Small intestine (tissue), 7 donors: ENCODE measurements around the gene DCAF8. TPM values are rescaled to one million over a fixed set of nuclear protein-coding genes. Genes with fewer than 3 reads are reported as not detected.

Source experiments
- DNase-seq, 2 donors: peaks; one replicate each; pipeline versions ENCODE4 v3.0.0 to v3.0.0-alpha.2; 2013
- FAIRE-seq: peaks from 2 replicates; lab custom pipeline; 2012; peaks lifted over from hg19 to GRCh38; lab: Jason Lieb, UNC
- H3K27ac ChIP-seq, 3 donors: one replicate each; pipeline ENCODE4 v1.5.1; 2013; ENCODE audit warnings: low read length in 2 of 3, mild to moderate bottlenecking in 2 of 3, control low read depth in 1 of 3, inconsistent platforms in 1 of 3, low read depth in 1 of 3, moderate library complexity in 1 of 3
- H3K27me3 ChIP-seq, 3 donors: one replicate each; pipeline ENCODE4 v1.6.1; 2013; ENCODE audit warnings: low read length in 3 of 3, inconsistent platforms in 1 of 3; ENCODE audit not compliant: control insufficient read depth in 3 of 3, insufficient read depth in 3 of 3
- H3K36me3 ChIP-seq, 3 donors: one replicate each; pipeline ENCODE4 v1.6.1; 2013; ENCODE audit warnings: low read length in 3 of 3, inconsistent platforms in 1 of 3, low read depth in 1 of 3, mild to moderate bottlenecking in 1 of 3, moderate library complexity in 1 of 3; ENCODE audit not compliant: control insufficient read depth in 3 of 3, insufficient read depth in 2 of 3
- H3K4me1 ChIP-seq, 3 donors: one replicate each; pipeline ENCODE4 v1.6.1; 2013; ENCODE audit warnings: low read length in 2 of 3, inconsistent platforms in 1 of 3, low read depth in 1 of 3, mild to moderate bottlenecking in 1 of 3, moderate library complexity in 1 of 3; ENCODE audit not compliant: control insufficient read depth in 3 of 3, insufficient read depth in 2 of 3
- H3K4me3 ChIP-seq, 3 donors: one replicate each; pipeline ENCODE4 v1.5.1; 2013; ENCODE audit warnings: low read length in 3 of 3, control low read depth in 1 of 3, inconsistent platforms in 1 of 3, low read depth in 1 of 3, mild to moderate bottlenecking in 1 of 3, moderate library complexity in 1 of 3
- H3K9me3 ChIP-seq, 2 donors: one replicate each; pipeline ENCODE4 v1.6.1; 2013; ENCODE audit warnings: low read depth in 1 of 2, low read length in 1 of 2; ENCODE audit not compliant: control insufficient read depth in 2 of 2, insufficient read depth in 1 of 2
- WGBS, 3 donors: extraction: QIAGEN DNeasy Blood & Tissue Kit; methylation state at CpG; one replicate each; pipeline ENCODE4 v1.1.7; 2013; 5-methylcytosine and 5-hydroxymethylcytosine counted together
- polyA plus RNA-seq, 4 donors: library from polyadenylated mRNA; stranded (reverse) in 3 of 4; unstranded in 1 of 4; fragments of 200-250 nt in 3 of 4; fragments of 120-200 nt in 1 of 4; gene quantifications; one replicate each; pipeline versions ENCODE4 v1.2.1 to v1.2.3, GENCODE V29; 2013
- donor health status: healthy with polysubstance abuse.
- donor health status: control.
- donor health status: control.
- donor health status: Bipolar disorder and iron deficiency.
- donor health status: healthy.

Gene DCAF8
- polyA plus RNA-seq, 4 donors = 43.5 to 145 (median 59.1) TPM

DNA sequence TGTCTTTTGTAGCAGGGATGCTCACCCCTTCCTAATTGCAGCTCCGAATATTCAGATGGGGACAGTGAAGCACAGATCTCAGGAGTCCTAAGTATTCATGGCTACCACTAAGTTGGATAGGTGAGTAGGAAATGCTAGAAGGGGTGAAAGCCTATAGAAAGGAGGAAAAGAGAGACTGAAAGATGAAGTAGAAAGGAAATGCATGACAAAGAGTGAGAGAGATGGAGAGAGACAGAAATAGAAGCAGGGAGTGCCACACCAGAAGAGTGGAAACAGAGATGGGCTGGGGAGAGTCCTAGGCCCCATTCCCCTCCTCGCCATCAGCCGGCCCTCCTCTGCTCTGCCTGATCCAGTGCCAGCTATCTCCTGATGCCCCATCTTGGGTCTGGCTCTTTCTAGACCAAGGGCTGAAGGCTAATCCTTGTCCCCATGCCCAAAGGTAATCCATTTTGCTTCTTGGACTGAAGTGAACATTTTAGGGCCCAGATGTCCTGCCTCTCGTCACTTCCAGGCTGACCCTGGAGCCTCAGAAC, 55.2 kb downstream of the DCAF8 start:
- H3K27ac ChIP-seq = no peak overlapping the region
- no peak overlapping the region for H3K4me3 ChIP-seq

DNA sequence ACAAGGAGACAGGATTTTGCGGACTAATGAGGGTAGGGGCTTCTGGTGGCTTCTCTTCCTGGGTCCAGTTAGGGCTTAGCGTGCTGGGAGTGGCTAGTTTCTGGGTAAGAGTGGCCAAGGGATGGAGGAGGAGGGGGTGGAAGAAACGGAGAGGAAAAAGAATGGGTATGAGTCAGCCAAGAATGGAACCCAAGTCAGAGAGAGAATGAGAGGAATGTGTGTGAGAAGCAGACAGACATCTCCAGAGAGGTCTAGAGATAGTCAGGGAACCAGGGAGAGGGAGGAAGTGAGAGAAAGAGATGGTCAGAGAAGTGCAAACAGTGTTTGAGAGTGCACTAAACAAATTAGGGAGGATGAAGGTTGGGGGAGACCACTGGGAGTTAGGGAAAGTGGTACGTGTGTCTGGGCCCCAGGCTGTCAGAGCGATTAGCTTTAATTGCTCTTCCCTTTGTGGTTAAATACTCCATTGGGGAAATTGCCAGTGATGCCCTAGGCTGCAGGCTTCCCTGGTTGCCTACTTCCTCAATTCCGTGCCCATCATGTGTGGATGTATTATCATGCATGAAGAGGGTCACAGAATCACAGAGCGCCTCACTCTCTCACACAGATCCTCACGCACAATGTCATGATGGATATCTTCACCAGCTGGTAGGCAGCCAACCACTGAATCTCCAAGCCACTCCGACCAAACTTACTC, 55.8 kb downstream of the DCAF8 start:
- no peaks in the 10 kb centered on the region for H3K27me3 ChIP-seq
- H3K4me3 ChIP-seq = peak overlapping the region in 1 of 3 donors; percentile 82
- no peak for DNase-seq
- 60 to 76% (median 73%) methylated on average over 9 of the region's 9 CpGs for WGBS, 3 donors
- peak overlapping the region in 1 of 3 donors; percentile 83 for H3K27ac ChIP-seq
- no peak for FAIRE-seq
- H3K9me3 ChIP-seq = no peaks in the 10 kb centered on the region
- H3K36me3 ChIP-seq = peaks cover 0 to 41% (median 0%) of the 10 kb centered on the region in 3 donors
- H3K4me1 ChIP-seq = peaks cover 0 to 4% (median 0%) of the 10 kb centered on the region in 3 donors

More for the DNA sequence above, 55.2 kb downstream of the DCAF8 start:
- no peak for FAIRE-seq
- no peak for DNase-seq
- 86 to 95% (median 92%) methylated on average over 4 of the region's 4 CpGs for WGBS, 3 donors
- no peaks in the 10 kb centered on the region for H3K27me3 ChIP-seq
- H3K9me3 ChIP-seq = no peaks in the 10 kb centered on the region
- H3K4me1 ChIP-seq = peaks cover 0 to 4% (median 0%) of the 10 kb centered on the region in 3 donors
- H3K36me3 ChIP-seq = peaks cover 0 to 42% (median 0%) of the 10 kb centered on the region in 3 donors

DNA sequence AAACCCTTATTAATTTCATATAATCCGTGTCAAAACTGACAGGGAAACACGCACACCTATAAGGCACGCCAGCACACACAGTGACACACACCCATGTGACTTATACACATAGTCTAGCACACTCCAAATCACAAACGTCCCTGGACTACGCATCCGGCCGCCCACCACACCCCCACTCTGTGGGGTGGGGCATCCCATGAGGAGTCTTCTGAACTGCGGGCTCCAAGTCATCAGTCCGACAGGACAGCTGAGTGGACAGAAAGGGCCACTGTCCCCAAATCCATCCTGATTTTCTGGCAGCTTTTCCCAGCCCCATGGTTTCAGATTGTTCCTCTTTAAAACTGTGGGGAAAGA, 56.3 kb downstream of the DCAF8 start:
- Histone ChIP-seq H3K4me1 (peaks cover 0 to 4% (median 0%) of the 10 kb centered on the region in 3 donors), H3K27me3 (no peaks in the 10 kb centered on the region)
- FAIRE-seq = no peak

DNA sequence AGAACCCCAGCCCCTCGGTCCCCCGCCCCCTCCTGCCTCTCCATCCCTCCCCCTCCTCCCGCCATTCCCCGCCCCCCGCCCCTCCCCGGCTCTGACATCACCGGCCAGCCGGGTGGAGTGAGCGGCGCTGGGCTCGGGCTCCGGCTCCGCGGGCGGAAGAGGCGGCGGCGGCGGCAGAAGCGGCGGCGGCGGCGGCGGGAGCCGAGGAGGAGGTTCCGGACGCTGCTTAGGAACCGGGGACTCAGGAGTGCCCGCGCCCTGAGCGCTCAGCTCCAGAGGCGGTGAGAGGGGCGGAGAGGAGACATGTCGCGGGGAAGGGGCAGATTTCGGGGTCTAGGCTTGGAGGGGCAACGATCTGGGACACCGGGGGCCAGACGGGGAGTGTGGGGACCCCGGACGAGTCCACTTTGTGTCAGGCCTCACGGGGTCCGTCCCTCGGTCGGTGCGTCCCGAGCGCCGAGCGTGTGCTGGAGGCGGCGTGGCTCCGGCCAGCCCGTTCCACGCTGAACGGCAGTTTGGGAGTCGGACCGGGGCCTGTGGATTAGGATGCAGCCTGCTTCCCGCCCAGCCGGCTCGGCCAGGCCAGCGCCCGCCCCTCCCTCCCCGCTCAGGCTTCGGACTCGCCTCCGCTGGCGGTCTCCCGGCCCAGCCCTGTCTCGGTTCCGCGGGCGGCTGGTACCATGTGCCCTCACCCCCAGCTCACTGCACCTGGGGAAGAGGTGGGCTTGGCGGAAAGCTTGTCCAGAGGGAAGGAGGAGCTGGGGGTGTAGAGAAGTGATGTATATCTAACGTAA, 56.9 kb downstream of the DCAF8 start, which contains the start of gene PEA15:
TSS of gene PEA15 (plus strand) at position 143 of the 794 bp plus-strand sequence. CDS start 6,161 bp downstream, outside the sequence.
- no peaks in the 10 kb centered on the region for H3K27me3 ChIP-seq
- H3K9me3 ChIP-seq = no peaks in the 10 kb centered on the region
- DNase-seq = peak; percentile 66 to 81
- WGBS, 3 donors = 0 to 1% (median 1%) methylated on average over 58 to 75 of the region's 76 CpGs
- H3K4me1 ChIP-seq = peaks cover 0 to 4% (median 0%) of the 10 kb centered on the region in 3 donors
- H3K4me3 ChIP-seq = peak within 1 kb of the TSS; percentile 73 to 87 (median 82)
- H3K36me3 ChIP-seq = peaks cover 0 to 29% (median 0%) of the 10 kb centered on the region in 3 donors
- H3K27ac ChIP-seq = peak within 1 kb of the TSS; percentile 62 to 85 (median 78)
- FAIRE-seq = no peak

More for the DNA sequence above, 56.3 kb downstream of the DCAF8 start:
- H3K27ac ChIP-seq = peak overlapping the region in 2 of 3 donors; percentile 78 to 83
- peak overlapping the region; percentile 73 to 87 (median 82) for H3K4me3 ChIP-seq
- peaks cover 0 to 35% (median 0%) of the 10 kb centered on the region in 3 donors for H3K36me3 ChIP-seq
- WGBS, 3 donors = 3 to 5% (median 3%) methylated on average over 9 of the region's 9 CpGs
- no peaks in the 10 kb centered on the region for H3K9me3 ChIP-seq
- peak; percentile 41 to 70 for DNase-seq

DNA sequence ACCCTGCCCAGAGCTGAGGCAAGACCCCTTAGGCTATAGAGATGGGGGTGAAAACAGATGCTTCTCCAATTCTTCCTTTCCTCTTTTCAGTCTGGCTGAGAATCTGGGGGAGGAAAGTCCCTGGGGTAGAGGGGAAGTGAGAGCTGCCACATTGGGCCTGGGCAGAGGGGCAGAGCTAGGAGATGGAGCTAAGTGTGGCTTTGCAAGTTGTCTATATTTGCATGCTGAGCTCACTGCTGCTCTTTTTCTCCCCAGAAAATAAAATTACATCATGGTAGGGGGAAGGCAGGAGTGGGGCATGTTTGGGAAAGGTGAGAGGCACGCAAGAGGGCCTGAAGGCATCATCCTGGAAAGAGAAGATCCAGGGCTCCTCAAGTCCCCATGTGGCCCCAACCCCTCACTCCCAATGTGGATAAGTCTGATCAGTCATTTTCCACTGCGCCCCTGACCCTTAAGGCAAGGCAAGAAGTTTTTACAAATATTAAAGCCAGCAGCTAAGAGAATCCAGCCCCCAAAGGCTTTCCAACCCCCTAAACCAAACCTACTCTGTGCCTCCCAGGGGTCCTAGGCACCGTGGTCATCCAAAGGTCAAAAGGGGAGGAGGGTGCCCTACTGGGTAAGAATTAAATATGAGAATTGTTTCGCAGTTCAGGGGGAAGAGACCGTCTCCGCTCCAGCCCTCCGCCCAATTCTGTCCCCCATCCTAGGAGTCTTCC, 57.7 kb downstream of the DCAF8 start:
- peak in 1 of 2 donors; percentile 22 for DNase-seq

DNA sequence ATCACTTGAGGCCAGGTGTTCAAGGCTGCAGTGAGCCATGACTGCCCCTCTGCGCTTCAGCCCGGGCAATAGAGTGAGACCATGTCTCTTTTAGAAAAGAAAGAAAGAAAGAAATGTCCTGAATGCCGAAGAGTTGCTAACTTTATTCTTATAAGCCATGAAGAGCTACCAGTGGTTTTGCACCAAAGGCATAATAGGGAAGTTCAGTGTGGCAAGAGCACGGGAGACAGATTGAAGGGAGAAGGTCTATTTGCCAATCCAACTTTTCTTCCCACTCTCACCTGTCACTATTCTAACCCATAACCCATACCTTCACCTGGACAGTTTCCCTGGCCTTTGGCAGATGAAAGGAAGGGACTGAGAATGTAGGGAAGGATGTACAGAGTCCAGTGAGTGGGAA, 61.6 kb downstream of the DCAF8 start:
- Histone ChIP-seq H3K27ac (no peak overlapping the region), H3K4me3 (no peak overlapping the region), H3K27me3 (no peaks in the 10 kb centered on the region), H3K36me3 (no peaks in the 10 kb centered on the region), H3K9me3 (no peaks in the 10 kb centered on the region), H3K4me1 (peaks cover 0 to 4% (median 0%) of the 10 kb centered on the region in 3 donors)
- DNase-seq (no peak), FAIRE-seq (no peak)
- WGBS, 3 donors = 73 to 89% (median 77%) methylated on average over 4 of the region's 4 CpGs

More for the DNA sequence above, 57.7 kb downstream of the DCAF8 start:
- WGBS, 3 donors = 23 to 28% (median 27%) methylated on average over 7 of the region's 7 CpGs
- peaks cover 0 to 4% (median 0%) of the 10 kb centered on the region in 3 donors for H3K4me1 ChIP-seq
- peak overlapping the region in 2 of 3 donors; percentile 47 to 85 for H3K27ac ChIP-seq
- H3K36me3 ChIP-seq = peaks cover 0 to 24% (median 0%) of the 10 kb centered on the region in 3 donors
- H3K9me3 ChIP-seq = no peaks in the 10 kb centered on the region
- H3K27me3 ChIP-seq = no peaks in the 10 kb centered on the region
- no peak for FAIRE-seq
- peak overlapping the region; percentile 28 to 87 (median 73) for H3K4me3 ChIP-seq

DNA sequence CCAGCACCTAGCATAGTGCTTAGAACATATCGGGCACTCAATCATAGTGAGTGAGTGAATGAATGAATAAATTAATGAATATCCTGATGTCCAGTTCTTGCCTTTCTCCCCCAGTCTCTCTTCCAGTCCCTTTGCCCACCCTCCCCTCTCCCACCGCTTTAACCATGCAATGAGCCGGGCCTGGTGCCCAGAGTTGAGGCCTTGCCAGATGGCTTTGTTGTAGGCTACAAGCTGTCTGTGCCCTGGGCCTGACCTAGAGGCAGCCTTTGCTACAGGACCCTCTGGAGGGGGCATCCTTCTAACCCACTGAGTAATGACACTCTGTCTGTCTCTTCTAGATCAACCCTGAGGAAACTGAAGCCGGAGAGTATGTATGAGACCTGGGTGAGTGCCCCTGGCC, 65.1 kb downstream of the DCAF8 start:
- FAIRE-seq (no peak), DNase-seq (no peak)
- no peaks in the 10 kb centered on the region for H3K27me3 ChIP-seq
- H3K36me3 ChIP-seq = no peaks in the 10 kb centered on the region
- H3K4me1 ChIP-seq = peaks cover 0 to 15% (median 0%) of the 10 kb centered on the region in 3 donors
- 90 to 99% (median 95%) methylated on average over 4 of the region's 4 CpGs for WGBS, 3 donors
- H3K9me3 ChIP-seq = no peaks in the 10 kb centered on the region
- H3K27ac ChIP-seq = no peak overlapping the region
- H3K4me3 ChIP-seq = no peak overlapping the region
